Subcutaneous adipose tissue (tissue), 4 donors: ENCODE data around the gene TMEM121. TPM values are rescaled to one million over a fixed set of nuclear protein-coding genes. Genes with fewer than 3 reads are reported as not detected.

Experiments used
- total RNA-seq, 4 donors: library from RNA; depleted of rRNA; stranded (reverse); fragments of >200 nt; gene quantifications; one replicate each; pipeline ENCODE4 v1.1.0, GENCODE V29; 2016
- TF ChIP-seq, protein P1 (sequence below): fragments of 450-650 bp; IDR thresholded peaks from one replicate; pipeline ENCODE4 v1.5.1; 2016; ENCODE audit warnings: low read depth, mild to moderate bottlenecking, control low read depth, antibody characterized with exemption, moderate library complexity

TMEM121 gene
- total RNA-seq, 4 donors from 2014 or later, result 1.3 to 3.6 (median 2.0) TPM

DNA sequence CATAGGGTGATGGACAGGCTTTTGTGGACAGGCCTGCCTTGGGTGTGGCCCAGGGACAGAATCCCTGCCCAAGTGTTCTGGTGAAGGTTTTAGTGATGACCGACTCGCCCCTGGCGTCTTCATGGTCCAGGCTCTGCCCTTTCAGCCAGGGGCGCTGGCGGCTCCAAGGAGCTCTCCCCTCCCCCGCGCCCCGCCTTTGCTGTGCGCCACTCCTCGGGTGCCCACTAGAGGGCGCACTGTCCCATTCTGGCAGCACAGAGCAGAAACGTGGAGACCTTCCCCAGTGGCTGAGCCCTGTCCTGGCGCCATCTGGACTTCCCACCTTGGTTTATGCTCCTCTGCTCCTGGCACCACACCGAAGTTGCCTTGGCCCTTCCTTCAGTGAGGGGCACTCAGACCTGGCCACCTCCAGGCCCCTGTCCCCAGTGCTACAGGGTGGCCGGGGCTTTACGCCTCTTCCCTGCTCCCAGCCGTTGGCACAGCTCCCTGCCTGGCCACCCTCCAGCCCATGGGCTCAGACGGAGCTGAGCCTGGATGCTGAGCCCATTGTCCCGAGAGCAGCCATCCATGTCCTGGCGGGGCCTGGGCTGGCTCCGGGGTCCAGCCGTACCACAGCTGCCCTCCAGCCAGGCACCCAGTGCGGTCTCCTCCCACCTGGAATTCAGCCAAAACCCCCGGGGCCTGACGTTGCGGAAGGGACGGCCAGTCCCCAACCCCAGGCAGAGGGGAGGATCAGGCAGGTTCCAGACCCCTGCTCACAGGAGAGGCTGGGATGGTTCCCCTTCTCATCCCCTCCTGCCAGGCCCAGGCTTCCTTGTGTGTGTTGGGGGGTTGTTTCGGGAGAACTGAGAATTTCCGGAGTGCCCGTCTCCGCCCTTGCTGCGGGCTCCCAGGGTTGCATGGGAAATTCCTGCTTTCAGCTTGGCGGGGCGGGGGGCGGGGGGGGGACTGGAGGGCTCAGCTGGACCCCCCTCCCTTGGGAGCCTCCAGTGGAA lies 45.3 kb upstream of the TMEM121 start:
- TF ChIP-seq, protein P1, sequence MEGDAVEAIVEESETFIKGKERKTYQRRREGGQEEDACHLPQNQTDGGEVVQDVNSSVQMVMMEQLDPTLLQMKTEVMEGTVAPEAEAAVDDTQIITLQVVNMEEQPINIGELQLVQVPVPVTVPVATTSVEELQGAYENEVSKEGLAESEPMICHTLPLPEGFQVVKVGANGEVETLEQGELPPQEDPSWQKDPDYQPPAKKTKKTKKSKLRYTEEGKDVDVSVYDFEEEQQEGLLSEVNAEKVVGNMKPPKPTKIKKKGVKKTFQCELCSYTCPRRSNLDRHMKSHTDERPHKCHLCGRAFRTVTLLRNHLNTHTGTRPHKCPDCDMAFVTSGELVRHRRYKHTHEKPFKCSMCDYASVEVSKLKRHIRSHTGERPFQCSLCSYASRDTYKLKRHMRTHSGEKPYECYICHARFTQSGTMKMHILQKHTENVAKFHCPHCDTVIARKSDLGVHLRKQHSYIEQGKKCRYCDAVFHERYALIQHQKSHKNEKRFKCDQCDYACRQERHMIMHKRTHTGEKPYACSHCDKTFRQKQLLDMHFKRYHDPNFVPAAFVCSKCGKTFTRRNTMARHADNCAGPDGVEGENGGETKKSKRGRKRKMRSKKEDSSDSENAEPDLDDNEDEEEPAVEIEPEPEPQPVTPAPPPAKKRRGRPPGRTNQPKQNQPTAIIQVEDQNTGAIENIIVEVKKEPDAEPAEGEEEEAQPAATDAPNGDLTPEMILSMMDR, result no peak

- TF ChIP-seq, protein P1, result no peak
These were observed 44.4 kb upstream of the TMEM121 start for GRCh38 chr14:105481886-105482457.

DNA sequence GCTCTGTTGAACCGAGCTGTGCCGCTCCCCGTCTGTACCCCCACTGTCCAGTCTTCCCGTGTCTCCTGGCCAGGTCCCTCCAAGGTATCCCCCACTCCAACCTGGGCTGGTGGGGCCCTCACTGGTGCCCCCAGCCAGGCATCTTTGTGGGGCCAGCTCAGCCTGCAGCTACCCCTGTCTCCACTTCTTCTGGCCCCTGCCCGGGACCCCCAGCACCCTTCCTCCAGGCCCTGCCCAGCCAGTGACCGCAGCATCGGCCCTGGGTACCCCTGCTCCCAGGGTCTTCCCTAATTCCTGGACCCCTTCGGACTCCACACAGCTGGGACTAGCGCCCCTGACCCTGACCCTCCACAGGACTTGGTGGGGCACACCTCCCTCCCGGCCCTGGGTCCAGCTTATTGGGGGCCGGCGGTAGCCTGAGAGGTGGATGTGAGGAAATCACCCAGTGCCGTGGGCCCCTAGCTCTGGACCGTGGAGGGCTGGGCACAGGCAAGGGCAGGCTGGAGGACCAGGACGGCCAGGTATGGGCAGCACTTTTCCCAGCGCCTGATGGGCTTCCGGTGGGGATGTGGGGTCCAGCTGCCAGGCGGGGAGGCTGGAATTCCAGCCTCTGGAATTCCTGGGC lies 43.8 kb upstream of the TMEM121 start:
- TF ChIP-seq, protein P1, result no peak

DNA sequence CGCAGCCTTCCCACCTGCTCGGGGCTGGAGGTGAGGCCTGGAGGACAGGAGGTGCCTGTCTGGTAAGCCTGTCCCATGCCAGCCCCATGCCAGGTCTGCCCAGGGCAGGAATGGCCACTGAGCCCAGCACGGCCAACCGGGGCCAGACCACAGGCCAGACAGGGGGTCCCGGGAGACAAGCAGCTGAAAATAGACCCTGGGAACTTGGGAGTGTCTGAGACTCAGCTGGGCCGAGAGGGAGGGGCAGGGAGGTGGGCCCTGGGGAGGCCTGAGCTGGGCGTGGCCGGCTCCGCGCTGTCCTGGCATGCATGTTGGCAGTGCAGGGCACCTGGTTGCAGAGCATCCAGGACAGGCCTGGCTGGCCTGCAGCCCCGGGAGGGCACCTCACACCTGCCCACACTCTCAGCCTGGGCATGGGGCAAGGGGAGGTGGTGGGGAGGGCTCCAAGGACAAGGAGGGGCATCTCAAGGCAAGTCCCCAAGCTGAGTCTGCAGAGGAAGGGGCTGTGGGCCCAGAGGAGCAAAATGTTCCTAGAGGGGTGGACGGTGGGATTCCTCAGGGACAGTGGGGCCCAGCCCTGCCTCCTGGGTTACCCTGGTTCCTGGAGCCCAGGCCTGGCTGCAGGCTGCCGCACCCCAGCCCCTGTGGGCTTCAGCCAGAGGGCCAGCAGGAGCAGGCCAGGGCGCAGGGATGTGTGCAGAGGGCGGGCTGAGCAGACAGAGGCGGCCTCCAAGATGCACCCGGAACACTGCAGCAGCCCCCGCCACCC lies 42.9 kb upstream of the TMEM121 start:
- TF ChIP-seq, protein P1, result no peak

DNA sequence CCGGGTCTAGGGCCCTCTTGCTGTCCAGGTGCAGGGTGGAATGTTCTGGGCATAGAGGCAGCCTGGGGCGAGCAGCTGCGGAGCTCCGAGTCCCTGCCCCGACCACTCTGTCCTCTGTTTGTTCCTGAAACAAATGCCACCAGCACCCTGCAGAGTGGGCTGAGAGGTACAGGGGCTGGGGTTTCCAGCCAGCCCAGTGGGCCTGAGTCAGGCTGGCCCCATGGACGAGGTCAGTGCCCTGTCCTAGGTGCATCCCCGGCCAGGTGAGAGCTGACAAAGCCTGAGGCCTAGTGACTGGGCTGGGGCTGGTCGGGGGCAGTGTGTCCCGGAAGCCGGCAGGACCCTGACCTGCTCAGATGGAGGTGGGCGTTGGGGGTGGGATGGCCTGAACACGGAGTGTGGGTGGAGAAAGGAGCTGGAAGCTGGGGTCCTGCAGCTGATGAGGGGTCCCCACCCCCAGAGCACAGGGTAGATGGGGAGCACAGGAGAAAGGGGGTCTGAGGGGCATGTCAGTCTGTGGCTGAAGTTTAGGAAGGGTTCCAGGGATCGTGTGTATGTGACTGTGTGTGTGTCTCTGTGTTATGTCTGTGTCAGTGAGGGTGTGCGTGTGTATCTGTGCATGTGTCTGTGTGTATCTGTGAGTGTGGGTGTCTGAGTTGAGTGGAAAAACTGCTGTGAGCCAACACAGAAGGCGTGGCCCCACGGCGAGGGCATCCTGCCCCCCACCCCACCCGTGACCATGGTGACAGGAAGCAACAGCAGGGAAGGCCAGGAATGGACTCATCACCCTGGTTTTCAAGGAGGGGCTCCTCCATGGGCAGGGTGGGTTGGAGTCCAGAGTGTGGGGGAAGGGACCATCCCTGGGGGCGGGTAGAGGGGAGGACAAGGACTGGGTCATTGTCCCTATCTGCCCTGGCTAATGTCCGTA lies 42.0 kb upstream of the TMEM121 start:
- TF ChIP-seq, protein P1, result no peak

GRCh38 chr14:105484997-105485393 lies 41.4 kb upstream of the TMEM121 start:
- TF ChIP-seq, protein P1, result no peak
